GM19351 (cell line): ENCODE results near the gene ZDHHC23.

Experiments used
- ATAC-seq: cut with Tn5 transposase; IDR thresholded peaks from one replicate; pipeline ENCODE4 v1.9.1; 2021; ENCODE audit warnings: mild to moderate bottlenecking, moderate library complexity; ENCODE audit not compliant: unreplicated experiment

The ZDHHC23 gene

GRCh38 chr3:113947372-113948014 lies at the start of gene ZDHHC23:
TSS of gene ZDHHC23 (plus strand) at chr3:113948013. CDS start at chr3:113948803, 790 bp downstream.
- ATAC-seq, result peak; percentile 61

GRCh38 chr3:113898892-113899291 lies 48.9 kb upstream of the ZDHHC23 start:
- ATAC-seq, result no peak

GRCh38 chr3:113906568-113907140 lies 41.2 kb upstream of the ZDHHC23 start:
- no peak for ATAC-seq

GRCh38 chr3:113908133-113908532 lies 39.7 kb upstream of the ZDHHC23 start:
- no peak for ATAC-seq

GRCh38 chr3:113910966-113911365 lies 36.8 kb upstream of the ZDHHC23 start:
- no peak for ATAC-seq

- ATAC-seq, result peak; percentile 96
Measured at GRCh38 chr3:113912552-113913236, 35.1 kb upstream of the ZDHHC23 start.

GRCh38 chr3:113914646-113915045 lies 33.2 kb upstream of the ZDHHC23 start:
- ATAC-seq, result no peak

GRCh38 chr3:113927556-113927955 lies 20.3 kb upstream of the ZDHHC23 start:
- no peak for ATAC-seq

- ATAC-seq, result no peak
Measured at GRCh38 chr3:113946831-113947230, 982 bp upstream of the ZDHHC23 start.

- peak; percentile 51 for ATAC-seq
Measured at GRCh38 chr3:113948015-113948917, 453 bp downstream of the ZDHHC23 start.

- ATAC-seq, result no peak
Measured at GRCh38 chr3:113952921-113953320, 5.1 kb downstream of the ZDHHC23 start.

- ATAC-seq, result no peak
Measured at GRCh38 chr3:113953677-113954076, 5.9 kb downstream of the ZDHHC23 start.

GRCh38 chr3:113954091-113954685 lies 6.4 kb downstream of the ZDHHC23 start:
- no peak for ATAC-seq

GRCh38 chr3:113963879-113964278 lies 16.1 kb downstream of the ZDHHC23 start:
- ATAC-seq, result no peak

- no peak for ATAC-seq
Measured at GRCh38 chr3:113966172-113966571, 18.4 kb downstream of the ZDHHC23 start.

GRCh38 chr3:113968986-113969385 lies 21.2 kb downstream of the ZDHHC23 start:
- no peak for ATAC-seq

- no peak for ATAC-seq
Measured at GRCh38 chr3:113977822-113978221, 30.0 kb downstream of the ZDHHC23 start.

GRCh38 chr3:113979916-113980315 lies 32.1 kb downstream of the ZDHHC23 start:
- no peak for ATAC-seq

- no peak for ATAC-seq
Measured at GRCh38 chr3:113981803-113982202, 34.0 kb downstream of the ZDHHC23 start.

- no peak for ATAC-seq
Measured at GRCh38 chr3:113983544-113983943, 35.7 kb downstream of the ZDHHC23 start.

GRCh38 chr3:113985541-113985940 lies 37.7 kb downstream of the ZDHHC23 start:
- peak; percentile 92 for ATAC-seq
